ENCODE measurements around the gene FAM120A.

DNA sequence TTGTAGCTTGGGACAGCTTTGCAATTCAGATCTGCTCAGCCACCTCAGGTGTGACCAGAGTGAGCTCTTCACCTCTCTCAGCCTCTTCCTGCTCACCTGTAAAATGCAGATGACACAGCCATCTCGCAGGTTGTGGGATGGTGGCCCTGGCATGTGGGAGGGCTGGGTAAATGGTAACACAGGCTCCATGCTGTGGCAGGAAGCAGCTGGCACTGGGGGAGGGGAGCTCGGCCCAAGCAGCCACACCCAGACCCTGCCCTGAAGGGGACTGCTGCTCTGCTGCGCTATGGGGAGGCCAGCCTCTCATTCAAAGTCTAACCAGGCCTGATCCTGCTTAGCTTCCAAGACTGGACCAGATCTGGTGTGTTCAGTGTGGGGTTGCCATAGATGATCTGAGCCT, 149.0 kb downstream of the FAM120A start:
- no peak for TF ChIP-seq POLR2AphosphoS5 (IDR thresholded peaks at IDR 0.05; ENCODE audit: low read depth, low read length)
- TF ChIP-seq POLR2A (IDR thresholded peaks at IDR 0.05; ENCODE audit: low read depth, low read length) = no peak
- TF ChIP-seq POU2F2 (IDR thresholded peaks at IDR 0.05; ENCODE audit: low read depth, low read length) = no peak

Data from GM12891 (cell line).